Loucy (cell line): ENCODE data around the gene MLST8.

Source experiments
- EZH2phosphoT487 ChIP-seq: fragments of 200-600 bp; IDR thresholded peaks from 2 replicates; pipeline ENCODE4 v1.6.1; 2018; ENCODE audit warnings: antibody characterized with exemption, mild to moderate bottlenecking, moderate library complexity, borderline replicate concordance
- TF ChIP-seq, protein P1 (sequence below): fragments of 200-600 bp; sonication (generic); conservative IDR thresholded peaks from 2 replicates; pipeline ENCODE4 v1.5.1; 2014; ENCODE audit warnings: mild to moderate bottlenecking, antibody characterized with exemption, low read length

DNA sequence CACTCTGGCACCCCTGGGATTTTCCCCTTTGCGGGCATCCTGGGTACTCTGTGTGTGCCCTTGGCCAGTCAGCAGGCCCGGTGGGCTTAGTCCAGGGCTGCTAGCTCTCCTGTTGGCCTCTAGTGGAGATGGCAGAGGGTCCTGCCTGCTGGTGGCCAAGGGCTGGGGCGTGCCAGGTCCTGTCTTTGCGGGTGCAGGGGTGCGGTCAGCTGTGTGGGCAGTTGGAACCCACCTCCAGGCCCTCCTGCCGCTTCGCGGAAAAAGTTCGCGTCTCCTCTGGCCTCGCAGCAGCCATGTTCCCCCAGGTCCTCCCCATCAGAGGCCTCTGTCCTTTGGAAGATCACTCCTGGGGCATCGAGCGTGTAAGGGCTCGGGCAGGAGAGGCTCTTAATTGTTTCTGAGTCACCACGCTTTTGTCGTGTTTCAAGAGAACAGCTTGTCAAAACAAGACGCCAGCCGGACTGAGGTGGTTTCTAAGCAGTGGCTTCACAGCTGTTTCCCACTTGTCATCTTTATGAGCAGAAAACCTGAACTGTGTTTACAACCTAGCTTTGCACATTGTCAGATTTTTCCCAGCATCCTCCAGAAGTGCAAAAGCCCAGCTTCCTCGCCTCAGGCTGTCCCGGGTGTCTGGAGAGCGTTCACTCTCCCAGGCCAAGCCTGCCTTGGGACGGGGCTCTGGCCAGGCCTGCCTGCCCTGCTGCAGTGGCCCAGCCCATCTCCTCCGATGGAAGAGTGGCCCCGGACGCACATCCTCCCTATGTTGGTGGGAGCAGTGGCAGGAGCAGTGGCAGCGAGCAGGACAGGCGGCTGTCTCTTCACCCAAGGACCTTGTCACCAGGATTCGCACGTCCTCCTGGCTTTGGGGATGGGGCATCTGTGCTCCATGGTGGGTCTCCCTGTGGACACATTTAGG lies 26.0 kb downstream of the MLST8 start:
- TF ChIP-seq, protein P1, sequence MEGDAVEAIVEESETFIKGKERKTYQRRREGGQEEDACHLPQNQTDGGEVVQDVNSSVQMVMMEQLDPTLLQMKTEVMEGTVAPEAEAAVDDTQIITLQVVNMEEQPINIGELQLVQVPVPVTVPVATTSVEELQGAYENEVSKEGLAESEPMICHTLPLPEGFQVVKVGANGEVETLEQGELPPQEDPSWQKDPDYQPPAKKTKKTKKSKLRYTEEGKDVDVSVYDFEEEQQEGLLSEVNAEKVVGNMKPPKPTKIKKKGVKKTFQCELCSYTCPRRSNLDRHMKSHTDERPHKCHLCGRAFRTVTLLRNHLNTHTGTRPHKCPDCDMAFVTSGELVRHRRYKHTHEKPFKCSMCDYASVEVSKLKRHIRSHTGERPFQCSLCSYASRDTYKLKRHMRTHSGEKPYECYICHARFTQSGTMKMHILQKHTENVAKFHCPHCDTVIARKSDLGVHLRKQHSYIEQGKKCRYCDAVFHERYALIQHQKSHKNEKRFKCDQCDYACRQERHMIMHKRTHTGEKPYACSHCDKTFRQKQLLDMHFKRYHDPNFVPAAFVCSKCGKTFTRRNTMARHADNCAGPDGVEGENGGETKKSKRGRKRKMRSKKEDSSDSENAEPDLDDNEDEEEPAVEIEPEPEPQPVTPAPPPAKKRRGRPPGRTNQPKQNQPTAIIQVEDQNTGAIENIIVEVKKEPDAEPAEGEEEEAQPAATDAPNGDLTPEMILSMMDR: no peak
- TF ChIP-seq EZH2phosphoT487: no peak
